OCI-LY3 (cell line): Measurements from ENCODE around the gene DNTTIP2.
"Not testable (repeated sequence)": the region's sequence is repeated elsewhere in the genome, so short reads cannot be mapped to it uniquely, and the experiment has no call there.

Experiments used
- H2AFZ ChIP-seq: fragments of 200-600, 300-600 bp; shearing (Covaris generic); 2 replicates; pipeline ENCODE4 v1.6.0; 2014; ENCODE audit warnings: antibody characterized with exemption, low read depth, low read length
- H3K27ac ChIP-seq: fragments of 200-600, 300-600 bp; sonication (generic); 2 replicates; pipeline ENCODE4 v1.5.1; 2014; ENCODE audit warnings: mild to moderate bottlenecking, low read length, moderate library complexity, mixed read lengths
- H3K27me3 ChIP-seq: fragments of 200-600, 300-600 bp; sonication (generic); 2 replicates; pipeline ENCODE4 v1.6.1; 2014; ENCODE audit warnings: low read depth, low read length, mixed read lengths
- H3K36me3 ChIP-seq: fragments of 200-600, 300-600 bp; sonication (generic); replicated peaks from 2 replicates; pipeline ENCODE3; 2014; ENCODE audit warnings: low read depth, low read length, mixed read lengths
- H3K4me1 ChIP-seq: fragments of 300-600, 200-600 bp; sonication (generic); 2 replicates; pipeline ENCODE4 v1.6.1; 2014; ENCODE audit warnings: low read length, mixed read lengths
- H3K4me2 ChIP-seq: fragments of 200-600, 300-600 bp; sonication (generic); 2 replicates; pipeline ENCODE4 v1.6.1; 2014; ENCODE audit warnings: low read length, mixed read lengths
- H3K4me3 ChIP-seq: fragments of 300-600, 200-600 bp; sonication (generic); 2 replicates; pipeline ENCODE4 v1.5.1; 2014; ENCODE audit warnings: antibody characterized with exemption, mild to moderate bottlenecking, low read length, moderate library complexity
- H3K79me2 ChIP-seq: fragments of 300-600, 200-600 bp; shearing (Covaris generic); 2 replicates; pipeline ENCODE4 v1.6.1; 2014; ENCODE audit warnings: mild to moderate bottlenecking, low read length, mixed read lengths
- H3K9ac ChIP-seq: fragments of 300-600, 200-600 bp; shearing (Covaris generic); 2 replicates; pipeline ENCODE4 v1.6.0; 2014; ENCODE audit warnings: mild to moderate bottlenecking, low read length, moderate library complexity
- H3K9me3 ChIP-seq: fragments of 200-600, 300-600 bp; shearing (Covaris generic); 2 replicates; pipeline ENCODE4 v1.6.1; 2014; ENCODE audit warnings: low read length, mixed read lengths; ENCODE audit not compliant: insufficient read depth
- H4K20me1 ChIP-seq: fragments of 200-600, 300-600 bp; sonication (generic); 2 replicates; pipeline ENCODE4 v1.6.1; 2016; ENCODE audit warnings: low read length, mixed read lengths; ENCODE audit not compliant: insufficient read depth
- EZH2phosphoT487 ChIP-seq: fragments of 200-600 bp; shearing (Covaris generic); IDR thresholded peaks from 2 replicates; pipeline ENCODE4 v1.6.1; 2018; ENCODE audit warnings: antibody characterized with exemption, mixed run types, low read depth
- TF ChIP-seq, protein P1 (sequence below): fragments of 200-600, 300-600 bp; sonication (generic); IDR thresholded peaks from 2 replicates; pipeline ENCODE4 v1.5.1; 2014; ENCODE audit warnings: antibody characterized with exemption, low read length, low read depth

Gene DNTTIP2

GRCh38 chr1:93840956-93841482 lies 38.0 kb downstream of the DNTTIP2 start:
- H3K4me2 ChIP-seq: no peak overlapping the region
- H2AFZ ChIP-seq: no peak overlapping the region
- H3K4me3 ChIP-seq: no peak overlapping the region
- peaks cover 18% of the 10 kb centered on the region for H3K4me1 ChIP-seq
- H3K27me3 ChIP-seq: no peaks in the 10 kb centered on the region
- no peaks in the 10 kb centered on the region for H3K36me3 ChIP-seq
- H3K9me3 ChIP-seq: no peaks in the 10 kb centered on the region
- H3K9ac ChIP-seq: no peak overlapping the region
- H3K79me2 ChIP-seq: no peaks in the 10 kb centered on the region
- no peak overlapping the region for H3K27ac ChIP-seq
- no peaks in the 10 kb centered on the region for H4K20me1 ChIP-seq
- TF ChIP-seq, protein P1, sequence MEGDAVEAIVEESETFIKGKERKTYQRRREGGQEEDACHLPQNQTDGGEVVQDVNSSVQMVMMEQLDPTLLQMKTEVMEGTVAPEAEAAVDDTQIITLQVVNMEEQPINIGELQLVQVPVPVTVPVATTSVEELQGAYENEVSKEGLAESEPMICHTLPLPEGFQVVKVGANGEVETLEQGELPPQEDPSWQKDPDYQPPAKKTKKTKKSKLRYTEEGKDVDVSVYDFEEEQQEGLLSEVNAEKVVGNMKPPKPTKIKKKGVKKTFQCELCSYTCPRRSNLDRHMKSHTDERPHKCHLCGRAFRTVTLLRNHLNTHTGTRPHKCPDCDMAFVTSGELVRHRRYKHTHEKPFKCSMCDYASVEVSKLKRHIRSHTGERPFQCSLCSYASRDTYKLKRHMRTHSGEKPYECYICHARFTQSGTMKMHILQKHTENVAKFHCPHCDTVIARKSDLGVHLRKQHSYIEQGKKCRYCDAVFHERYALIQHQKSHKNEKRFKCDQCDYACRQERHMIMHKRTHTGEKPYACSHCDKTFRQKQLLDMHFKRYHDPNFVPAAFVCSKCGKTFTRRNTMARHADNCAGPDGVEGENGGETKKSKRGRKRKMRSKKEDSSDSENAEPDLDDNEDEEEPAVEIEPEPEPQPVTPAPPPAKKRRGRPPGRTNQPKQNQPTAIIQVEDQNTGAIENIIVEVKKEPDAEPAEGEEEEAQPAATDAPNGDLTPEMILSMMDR: no peak
- no peak for TF ChIP-seq EZH2phosphoT487

DNA sequence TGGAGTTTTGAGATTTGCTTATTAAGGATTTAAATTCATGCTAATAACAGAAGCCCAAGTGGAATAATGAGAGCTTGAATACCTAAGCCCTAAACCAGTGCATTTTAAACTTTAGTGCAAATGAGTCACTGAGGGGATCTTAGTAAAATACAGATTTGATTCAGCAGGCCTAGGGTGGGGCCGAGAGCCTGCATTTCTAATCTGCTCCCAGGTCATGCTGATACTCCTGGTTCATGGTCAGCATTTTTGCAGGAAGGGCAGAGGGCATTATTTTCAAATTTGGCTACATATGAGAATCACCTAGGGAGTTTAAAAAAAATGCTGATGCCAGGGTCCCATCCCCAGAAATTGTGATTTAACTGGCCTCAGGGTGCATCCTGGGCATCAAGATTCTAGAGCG lies 39.3 kb downstream of the DNTTIP2 start:
- H3K4me2 ChIP-seq: no peak overlapping the region

DNA sequence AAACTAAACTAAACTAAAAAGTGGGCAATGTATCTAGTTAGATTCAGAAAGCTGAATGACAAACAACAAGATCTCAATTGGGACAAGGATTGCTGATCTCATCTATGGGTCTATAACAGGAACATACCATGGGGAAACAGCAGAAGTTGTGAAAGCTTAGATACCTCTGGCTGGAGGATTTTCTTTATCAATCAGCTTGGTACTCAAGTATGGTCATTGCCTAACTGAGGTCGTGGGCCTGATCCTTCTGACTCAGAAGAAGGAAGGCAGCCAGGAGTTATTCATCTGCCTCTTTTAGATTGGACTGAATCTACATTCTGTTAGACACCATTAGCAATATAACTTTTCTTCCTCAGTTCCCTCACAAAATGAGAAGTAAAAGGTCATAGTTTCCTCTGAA lies 39.7 kb downstream of the DNTTIP2 start:
- H3K9ac ChIP-seq: no peak overlapping the region
- no peaks in the 10 kb centered on the region for H3K9me3 ChIP-seq
- H3K79me2 ChIP-seq: no peaks in the 10 kb centered on the region
- H3K4me2 ChIP-seq: no peak overlapping the region
- H3K4me3 ChIP-seq: no peak overlapping the region
- no peaks in the 10 kb centered on the region for H4K20me1 ChIP-seq
- H3K36me3 ChIP-seq: no peaks in the 10 kb centered on the region
- H3K4me1 ChIP-seq: peaks cover 10% of the 10 kb centered on the region
- TF ChIP-seq, protein P1: no peak
- TF ChIP-seq EZH2phosphoT487: no peak
- no peaks in the 10 kb centered on the region for H3K27me3 ChIP-seq
- no peak overlapping the region for H2AFZ ChIP-seq
- no peak overlapping the region for H3K27ac ChIP-seq

More for the DNA sequence above, 39.3 kb downstream of the DNTTIP2 start:
- peaks cover 11% of the 10 kb centered on the region for H3K4me1 ChIP-seq
- no peaks in the 10 kb centered on the region for H3K79me2 ChIP-seq
- no peak overlapping the region for H3K4me3 ChIP-seq
- no peak overlapping the region for H2AFZ ChIP-seq
- TF ChIP-seq, protein P1: no peak
- no peaks in the 10 kb centered on the region for H3K27me3 ChIP-seq
- no peaks in the 10 kb centered on the region for H3K9me3 ChIP-seq
- H4K20me1 ChIP-seq: no peaks in the 10 kb centered on the region
- no peak overlapping the region for H3K27ac ChIP-seq
- H3K9ac ChIP-seq: no peak overlapping the region
- no peaks in the 10 kb centered on the region for H3K36me3 ChIP-seq

DNA sequence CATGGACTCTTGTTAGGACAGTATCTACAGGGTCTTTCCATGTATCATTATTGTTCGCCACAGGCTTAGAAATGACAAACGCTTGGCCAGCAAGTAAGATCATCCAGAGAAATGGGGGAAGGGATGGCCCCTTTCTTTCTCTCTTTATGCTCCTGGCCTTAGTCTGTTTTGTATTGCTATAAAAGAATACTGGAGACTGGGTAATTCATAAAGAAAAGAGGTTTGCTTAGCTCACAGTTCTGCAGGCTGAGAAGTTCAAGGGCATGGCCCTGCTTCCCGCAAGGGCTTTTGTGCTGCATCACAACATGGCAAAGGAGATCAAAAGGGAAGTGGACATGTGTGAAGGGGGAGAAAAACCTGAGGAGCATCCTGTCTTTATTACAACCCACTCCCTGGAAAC lies 41.0 kb downstream of the DNTTIP2 start:
- no peaks in the 10 kb centered on the region for H3K9me3 ChIP-seq
- H3K36me3 ChIP-seq: no peaks in the 10 kb centered on the region
- H3K9ac ChIP-seq: no peak overlapping the region
- no peaks in the 10 kb centered on the region for H3K79me2 ChIP-seq
- H3K27ac ChIP-seq: no peak overlapping the region
- TF ChIP-seq, protein P1: no peak
- no peak for TF ChIP-seq EZH2phosphoT487
- no peaks in the 10 kb centered on the region for H3K27me3 ChIP-seq
- H3K4me2 ChIP-seq: no peak overlapping the region
- no peak overlapping the region for H3K4me3 ChIP-seq
- no peaks in the 10 kb centered on the region for H4K20me1 ChIP-seq
- H3K4me1 ChIP-seq: peaks cover 10% of the 10 kb centered on the region
- H2AFZ ChIP-seq: no peak overlapping the region

- H3K4me2 ChIP-seq, H3K27me3 ChIP-seq, H3K4me1 ChIP-seq, H3K27ac ChIP-seq, H3K79me2 ChIP-seq, H2AFZ ChIP-seq, H3K36me3 ChIP-seq, H3K9me3 ChIP-seq, H4K20me1 ChIP-seq, H3K9ac ChIP-seq, H3K4me3 ChIP-seq: not testable (repeated sequence)
Measured at GRCh38 chr1:93833293-93833692, 45.7 kb downstream of the DNTTIP2 start.
